Transverse colon (tissue), 4 donors: ENCODE data around the gene EFCAB5.

ENCODE experiments used
- CTCF ChIP-seq, 5 experiments: fragments of 200-600 bp in 3 of 5; fragments of 450-650 bp in 2 of 5; sonication (generic) in 3 of 5; IDR thresholded peaks; 1 replicate in 2 of 5; 2 replicates in 3 of 5; pipeline ENCODE4 v1.5.1; 2016 to 2017; ENCODE audit warnings: antibody characterized with exemption in 5 of 5, inconsistent platforms in 3 of 5, mild to moderate bottlenecking in 2 of 5, moderate library complexity in 1 of 5
- EP300 ChIP-seq: sonication (generic); formaldehyde crosslinking; IDR thresholded peaks from one replicate; pipeline ENCODE4 v1.6.1; 2017; ENCODE audit warnings: antibody characterized with exemption, low read depth
- POLR2A ChIP-seq: fragments of 450-650 bp; IDR thresholded peaks from one replicate; pipeline ENCODE4 v1.6.1; 2016; ENCODE audit warnings: antibody characterized with exemption, mild to moderate bottlenecking, moderate library complexity
- POLR2AphosphoS5 ChIP-seq, 3 donors: sonication (generic); formaldehyde crosslinking; IDR thresholded peaks; one replicate each; pipeline ENCODE4 v1.6.1; 2016; ENCODE audit warnings: antibody characterized with exemption in 3 of 3

DNA sequence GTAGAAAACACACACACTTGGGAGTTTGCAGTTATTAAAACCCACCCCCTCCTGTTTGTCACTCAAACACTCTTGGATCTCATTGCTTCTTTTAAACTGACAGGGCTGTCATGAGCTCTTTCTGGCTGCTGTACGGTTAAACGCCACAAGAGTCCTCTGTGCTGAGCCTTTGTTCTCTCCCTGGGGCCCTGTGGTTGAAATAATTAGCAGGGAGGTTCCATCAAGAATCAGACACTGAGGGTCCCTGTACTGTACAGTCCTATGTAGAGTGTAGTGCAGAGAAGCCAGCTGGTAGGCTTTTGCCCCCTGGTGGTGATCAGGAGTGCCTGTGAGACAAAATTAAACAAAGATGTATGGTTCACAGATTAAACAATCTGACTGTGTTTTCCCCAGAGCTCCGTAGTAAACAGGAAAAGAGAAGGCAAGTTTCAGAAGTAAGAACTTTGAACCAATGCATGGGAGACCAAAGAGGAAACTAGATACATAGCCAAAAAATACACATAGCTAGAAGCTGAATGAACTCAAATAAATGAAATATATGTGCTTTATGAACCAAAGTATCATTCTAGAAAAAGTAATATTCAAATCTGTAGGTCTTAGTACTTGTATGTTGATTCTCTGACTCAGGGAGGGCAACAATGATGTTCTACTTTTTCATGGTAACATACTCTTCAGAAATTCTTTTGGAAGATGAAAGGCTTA, 10.1 kb upstream of the EFCAB5 start:
- peak; percentile 87 to 89 (median 88) for TF ChIP-seq CTCF (IDR thresholded peaks at IDR 0.05)
- TF ChIP-seq POLR2A = no peak
- no peak for TF ChIP-seq EP300
- no peak for TF ChIP-seq POLR2AphosphoS5 (IDR thresholded peaks at IDR 0.05)
